GM12872 (cell line): ENCODE results near the gene NDUFB10.

Experiments
- CTCF ChIP-seq: IDR thresholded peaks from 3 replicates; pipeline ENCODE4 v1.5.1; 2011; ENCODE audit warnings: low read depth, mild to moderate bottlenecking, low read length, moderate library complexity; ENCODE audit not compliant: insufficient read depth

NDUFB10 gene

GRCh38 chr16:1940273-1941161 is 18.8 kb upstream of the NDUFB10 start:
- no peak for TF ChIP-seq CTCF

GRCh38 chr16:1941162-1942046 is 17.9 kb upstream of the NDUFB10 start:
- no peak for TF ChIP-seq CTCF

- no peak for TF ChIP-seq CTCF
These were observed 17.1 kb upstream of the NDUFB10 start for GRCh38 chr16:1942047-1942809.

- no peak for TF ChIP-seq CTCF
These were observed 16.3 kb upstream of the NDUFB10 start, which contains the start of gene MSRB1 for GRCh38 chr16:1942810-1943726. TSS of gene MSRB1 (minus strand) at chr16:1943199. CDS start at chr16:1943156, 43 bp downstream.

- TF ChIP-seq CTCF = no peak
These were observed 14.6 kb upstream of the NDUFB10 start for GRCh38 chr16:1944612-1945199.

GRCh38 chr16:1945559-1946391 is 13.6 kb upstream of the NDUFB10 start:
- no peak for TF ChIP-seq CTCF
